Measurements from ENCODE around the gene RICTOR. TPM values are rescaled to one million over a fixed set of nuclear protein-coding genes. Genes with fewer than 3 reads are reported as not detected.

Gene RICTOR
- total RNA-seq, 1 donor from 2014 or later = 35.3 TPM

GRCh38 chr5:39113354-39113953, 39.3 kb upstream of the RICTOR start:
- no peak for DNase-seq (ENCODE audit: low spot score)

GRCh38 chr5:39109606-39110005, 35.4 kb upstream of the RICTOR start:
- no peak for TF ChIP-seq CTCF (IDR thresholded peaks at IDR 0.05; ENCODE audit: unreplicated experiment)
- no peak for DNase-seq (ENCODE audit: low spot score)
- no peak overlapping the region for H3K4me3 Mint-ChIP-seq (ENCODE audit: unreplicated experiment)
- no peaks in the 10 kb centered on the region for H3K4me1 Mint-ChIP-seq (ENCODE audit: unreplicated experiment)
- H3K36me3 Mint-ChIP-seq (ENCODE audit: low read depth, unreplicated experiment) = no peaks in the 10 kb centered on the region
- H3K27me3 Mint-ChIP-seq (ENCODE audit: unreplicated experiment) = no peaks in the 10 kb centered on the region
- no peaks in the 10 kb centered on the region for H3K9me3 Mint-ChIP-seq (ENCODE audit: unreplicated experiment)
- H3K27ac Mint-ChIP-seq (ENCODE audit: unreplicated experiment) = no peak overlapping the region

More at GRCh38 chr5:39113354-39113953, 39.3 kb upstream of the RICTOR start:
- Mint-ChIP-seq H3K9me3 (ENCODE audit: unreplicated experiment) (no peaks in the 10 kb centered on the region), H3K4me1 (ENCODE audit: unreplicated experiment) (peaks cover 6% of the 10 kb centered on the region), H3K27me3 (ENCODE audit: unreplicated experiment) (no peaks in the 10 kb centered on the region), H3K4me3 (ENCODE audit: unreplicated experiment) (no peak overlapping the region), H3K27ac (ENCODE audit: unreplicated experiment) (no peak overlapping the region), H3K36me3 (ENCODE audit: low read depth, unreplicated experiment) (no peaks in the 10 kb centered on the region)
- TF ChIP-seq CTCF (IDR thresholded peaks at IDR 0.05; ENCODE audit: unreplicated experiment) = no peak

- TF ChIP-seq CTCF (IDR thresholded peaks at IDR 0.05; ENCODE audit: unreplicated experiment) = no peak
- H3K36me3 Mint-ChIP-seq (ENCODE audit: low read depth, unreplicated experiment) = no peaks in the 10 kb centered on the region
- H3K4me1 Mint-ChIP-seq (ENCODE audit: unreplicated experiment) = no peaks in the 10 kb centered on the region
- no peaks in the 10 kb centered on the region for H3K27me3 Mint-ChIP-seq (ENCODE audit: unreplicated experiment)
- H3K27ac Mint-ChIP-seq (ENCODE audit: unreplicated experiment) = no peak overlapping the region
- no peaks in the 10 kb centered on the region for H3K9me3 Mint-ChIP-seq (ENCODE audit: unreplicated experiment)
- no peak overlapping the region for H3K4me3 Mint-ChIP-seq (ENCODE audit: unreplicated experiment)
- no peak for DNase-seq (ENCODE audit: low spot score)
These were observed 34.8 kb upstream of the RICTOR start for GRCh38 chr5:39108987-39109386.

GRCh38 chr5:39107350-39107749, 33.2 kb upstream of the RICTOR start:
- no peak overlapping the region for H3K4me3 Mint-ChIP-seq (ENCODE audit: unreplicated experiment)
- H3K27ac Mint-ChIP-seq (ENCODE audit: unreplicated experiment) = no peak overlapping the region
- no peaks in the 10 kb centered on the region for H3K27me3 Mint-ChIP-seq (ENCODE audit: unreplicated experiment)
- no peaks in the 10 kb centered on the region for H3K36me3 Mint-ChIP-seq (ENCODE audit: low read depth, unreplicated experiment)
- DNase-seq (ENCODE audit: low spot score) = no peak
- no peaks in the 10 kb centered on the region for H3K9me3 Mint-ChIP-seq (ENCODE audit: unreplicated experiment)
- no peak for TF ChIP-seq CTCF (IDR thresholded peaks at IDR 0.05; ENCODE audit: unreplicated experiment)
- no peaks in the 10 kb centered on the region for H3K4me1 Mint-ChIP-seq (ENCODE audit: unreplicated experiment)

- Mint-ChIP-seq H3K9me3 (ENCODE audit: unreplicated experiment) (no peaks in the 10 kb centered on the region), H3K27ac (ENCODE audit: unreplicated experiment) (no peak overlapping the region), H3K36me3 (ENCODE audit: low read depth, unreplicated experiment) (no peaks in the 10 kb centered on the region), H3K4me1 (ENCODE audit: unreplicated experiment) (peaks cover 2% of the 10 kb centered on the region), H3K4me3 (ENCODE audit: unreplicated experiment) (no peak overlapping the region), H3K27me3 (ENCODE audit: unreplicated experiment) (no peaks in the 10 kb centered on the region)
- TF ChIP-seq CTCF (IDR thresholded peaks at IDR 0.05; ENCODE audit: unreplicated experiment) = peak; percentile 50
- no peak for DNase-seq (ENCODE audit: low spot score)
These were observed 32.1 kb upstream of the RICTOR start for GRCh38 chr5:39106322-39106721.

Data from endothelial cell (in vitro differentiated cells).